Astrocyte (in vitro differentiated cells and primary cell): Measurements from ENCODE around the gene PHKA2. TPM values are rescaled to one million over a fixed set of nuclear protein-coding genes. Genes with fewer than 3 reads are reported as not detected.
A peak's percentile ranks its signal among the peaks of the same experiment; 100 is the strongest.

Experiments
- DNase-seq: peaks from one replicate; pipeline ENCODE4 v3.0.0-alpha.2; 2010; ENCODE audit warnings: low read depth
- FAIRE-seq: peaks from 2 replicates; lab custom pipeline; 2011; peaks lifted over from hg19 to GRCh38; lab: Jason Lieb, UNC
- H2AFZ ChIP-seq: 2 replicates; pipeline ENCODE4 v1.6.0; 2012; ENCODE audit warnings: low read depth, low read length, inconsistent platforms
- H3K27ac ChIP-seq: 2 replicates; pipeline ENCODE4 v1.5.1; 2011; ENCODE audit warnings: low read depth, low read length, inconsistent platforms
- H3K27me3 ChIP-seq: 2 replicates; pipeline ENCODE4 v1.6.0; 2011; ENCODE audit warnings: low read length, inconsistent platforms; ENCODE audit not compliant: insufficient read depth
- H3K36me3 ChIP-seq: 2 replicates; pipeline ENCODE4 v1.5.1; 2011; ENCODE audit warnings: low read length, inconsistent platforms; ENCODE audit not compliant: insufficient read depth
- H3K4me1 ChIP-seq: 2 replicates; pipeline ENCODE4 v1.5.1; 2011; ENCODE audit warnings: low read length, inconsistent platforms; ENCODE audit not compliant: insufficient read depth
- H3K4me2 ChIP-seq: 2 replicates; pipeline ENCODE4 v1.6.0; 2012; ENCODE audit warnings: low read length, inconsistent platforms
- H3K4me3 ChIP-seq: 2 replicates; pipeline ENCODE4 v1.5.1; 2011; ENCODE audit warnings: low read depth, mild to moderate bottlenecking, low read length, inconsistent platforms; ENCODE audit not compliant: insufficient read depth
- H3K79me2 ChIP-seq: 2 replicates; pipeline ENCODE4 v1.6.0; 2012; ENCODE audit warnings: mild to moderate bottlenecking, low read length, inconsistent platforms; ENCODE audit not compliant: insufficient read depth
- H3K9ac ChIP-seq: 2 replicates; pipeline ENCODE4 v1.6.0; 2012; ENCODE audit warnings: mild to moderate bottlenecking, low read length, inconsistent platforms
- H3K9me3 ChIP-seq: 2 replicates; pipeline ENCODE4 v1.5.1; 2012; ENCODE audit warnings: low read depth, mild to moderate bottlenecking, low read length, inconsistent platforms; ENCODE audit not compliant: insufficient read depth
- H4K20me1 ChIP-seq: 2 replicates; pipeline ENCODE4 v1.6.0; 2012; ENCODE audit warnings: low read length, inconsistent platforms; ENCODE audit not compliant: insufficient read depth
- H3K27ac Mint-ChIP-seq: one replicate; pipeline ENCODE4 v1.8.0; 2021; ENCODE audit warnings: mild to moderate bottlenecking, mixed read lengths; ENCODE audit not compliant: unreplicated experiment
- H3K27me3 Mint-ChIP-seq: one replicate; pipeline ENCODE4 v1.8.0; 2021; ENCODE audit warnings: low read depth, mixed read lengths; ENCODE audit not compliant: unreplicated experiment
- H3K36me3 Mint-ChIP-seq: one replicate; pipeline ENCODE4 v1.8.0; 2021; ENCODE audit warnings: low read depth, mixed read lengths; ENCODE audit not compliant: unreplicated experiment
- H3K4me1 Mint-ChIP-seq: one replicate; pipeline ENCODE4 v1.8.0; 2021; ENCODE audit warnings: low read depth, mixed read lengths; ENCODE audit not compliant: unreplicated experiment
- H3K4me3 Mint-ChIP-seq: one replicate; pipeline ENCODE4 v1.8.0; 2021; ENCODE audit warnings: mild to moderate bottlenecking, moderate library complexity, mixed read lengths; ENCODE audit not compliant: unreplicated experiment
- H3K9me3 Mint-ChIP-seq: one replicate; pipeline ENCODE4 v1.8.0; 2021; ENCODE audit warnings: mild to moderate bottlenecking, mixed read lengths; ENCODE audit not compliant: unreplicated experiment
- EZH2 ChIP-seq: IDR thresholded peaks from 2 replicates; pipeline ENCODE4 v1.6.1; 2012; ENCODE audit warnings: mild to moderate bottlenecking, low read length, inconsistent platforms; ENCODE audit not compliant: insufficient read depth
- total RNA-seq: library from RNA; stranded (reverse); gene quantifications from 2 replicates; pipeline ENCODE4 v1.2.1, GENCODE V29; 2021
- TF ChIP-seq, protein P1 (sequence below): IDR thresholded peaks from 2 replicates; pipeline ENCODE4 v1.5.1; 2011; ENCODE audit warnings: low read depth, mild to moderate bottlenecking, inconsistent platforms, low read length, moderate library complexity; ENCODE audit not compliant: insufficient read depth

PHKA2 gene
- total RNA-seq, 1 donor from 2014 or later, result 12.4 TPM

DNA sequence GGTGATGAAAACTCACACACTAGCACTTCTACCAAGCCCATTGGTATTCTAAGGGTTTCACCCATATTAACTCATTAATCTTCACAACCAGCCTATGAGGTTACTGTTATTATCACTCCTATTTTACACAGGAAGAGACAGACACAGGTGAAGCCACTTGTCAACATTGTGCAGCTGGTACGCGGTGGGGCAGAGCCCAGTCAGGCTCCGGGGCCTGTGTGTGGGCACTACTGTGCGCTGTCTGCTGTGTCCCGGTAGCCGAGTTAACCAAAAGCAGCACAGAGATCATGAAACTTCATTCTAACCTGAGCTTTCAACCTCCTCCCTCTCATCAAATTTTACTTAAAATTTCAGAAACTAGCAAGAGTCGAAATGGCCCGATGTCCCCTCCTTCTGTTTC is 111.3 kb downstream of the PHKA2 start:
- Histone ChIP-seq H3K79me2 (no peaks in the 10 kb centered on the region), H3K4me1 (peaks cover 9% of the 10 kb centered on the region), H3K9me3 (no peaks in the 10 kb centered on the region), H3K27ac (peak overlapping the region; percentile 17), H2AFZ (no peak overlapping the region), H4K20me1 (no peaks in the 10 kb centered on the region), H3K4me2 (peak overlapping the region; percentile 77), H3K4me3 (no peak overlapping the region), H3K36me3 (no peaks in the 10 kb centered on the region), H3K27me3 (no peaks in the 10 kb centered on the region), H3K9ac (peak overlapping the region; percentile 52)
- H3K4me1 Mint-ChIP-seq, result peaks cover 3% of the 10 kb centered on the region
- H3K4me3 Mint-ChIP-seq, result no peak overlapping the region
- DNase-seq, result no peak
- H3K36me3 Mint-ChIP-seq, result no peaks in the 10 kb centered on the region
- FAIRE-seq, result no peak
- no peaks in the 10 kb centered on the region for H3K9me3 Mint-ChIP-seq
- no peak for TF ChIP-seq EZH2
- TF ChIP-seq, protein P1, sequence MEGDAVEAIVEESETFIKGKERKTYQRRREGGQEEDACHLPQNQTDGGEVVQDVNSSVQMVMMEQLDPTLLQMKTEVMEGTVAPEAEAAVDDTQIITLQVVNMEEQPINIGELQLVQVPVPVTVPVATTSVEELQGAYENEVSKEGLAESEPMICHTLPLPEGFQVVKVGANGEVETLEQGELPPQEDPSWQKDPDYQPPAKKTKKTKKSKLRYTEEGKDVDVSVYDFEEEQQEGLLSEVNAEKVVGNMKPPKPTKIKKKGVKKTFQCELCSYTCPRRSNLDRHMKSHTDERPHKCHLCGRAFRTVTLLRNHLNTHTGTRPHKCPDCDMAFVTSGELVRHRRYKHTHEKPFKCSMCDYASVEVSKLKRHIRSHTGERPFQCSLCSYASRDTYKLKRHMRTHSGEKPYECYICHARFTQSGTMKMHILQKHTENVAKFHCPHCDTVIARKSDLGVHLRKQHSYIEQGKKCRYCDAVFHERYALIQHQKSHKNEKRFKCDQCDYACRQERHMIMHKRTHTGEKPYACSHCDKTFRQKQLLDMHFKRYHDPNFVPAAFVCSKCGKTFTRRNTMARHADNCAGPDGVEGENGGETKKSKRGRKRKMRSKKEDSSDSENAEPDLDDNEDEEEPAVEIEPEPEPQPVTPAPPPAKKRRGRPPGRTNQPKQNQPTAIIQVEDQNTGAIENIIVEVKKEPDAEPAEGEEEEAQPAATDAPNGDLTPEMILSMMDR, result no peak
- H3K27me3 Mint-ChIP-seq, result peaks cover 2% of the 10 kb centered on the region
- peak overlapping the region; percentile 47 for H3K27ac Mint-ChIP-seq

DNA sequence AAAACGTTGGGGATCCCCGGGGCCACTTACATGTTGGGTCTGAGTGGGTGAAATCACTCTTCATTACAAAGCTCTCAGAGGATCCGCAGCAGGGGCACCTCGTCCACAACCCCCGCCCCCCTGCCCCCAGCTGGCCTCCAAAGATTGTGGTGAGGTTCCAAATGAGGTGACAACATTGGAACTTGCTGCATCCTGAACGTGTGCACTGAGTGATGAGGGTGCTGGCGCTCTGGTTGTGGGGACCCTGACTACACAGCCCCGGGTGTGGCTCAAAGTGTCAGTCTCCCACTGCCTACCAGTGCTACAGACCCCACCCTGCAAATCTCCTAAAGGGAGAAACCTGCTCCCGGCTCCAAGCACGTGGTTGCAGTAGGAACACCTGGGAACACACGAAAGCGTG is 111.9 kb downstream of the PHKA2 start:
- peaks cover 2% of the 10 kb centered on the region for H3K27me3 Mint-ChIP-seq
- Histone ChIP-seq H3K4me3 (no peak overlapping the region), H3K9me3 (no peaks in the 10 kb centered on the region), H3K79me2 (no peaks in the 10 kb centered on the region), H3K27ac (no peak overlapping the region), H3K4me1 (peaks cover 9% of the 10 kb centered on the region), H3K27me3 (no peaks in the 10 kb centered on the region), H3K36me3 (no peaks in the 10 kb centered on the region), H3K9ac (no peak overlapping the region), H2AFZ (no peak overlapping the region), H4K20me1 (no peaks in the 10 kb centered on the region), H3K4me2 (no peak overlapping the region)
- DNase-seq (no peak), FAIRE-seq (no peak)
- no peaks in the 10 kb centered on the region for H3K36me3 Mint-ChIP-seq
- no peaks in the 10 kb centered on the region for H3K9me3 Mint-ChIP-seq
- TF ChIP-seq EZH2, result no peak
- TF ChIP-seq, protein P1, result no peak
- no peak overlapping the region for H3K4me3 Mint-ChIP-seq
- H3K4me1 Mint-ChIP-seq, result peaks cover 3% of the 10 kb centered on the region
- no peak overlapping the region for H3K27ac Mint-ChIP-seq

DNA sequence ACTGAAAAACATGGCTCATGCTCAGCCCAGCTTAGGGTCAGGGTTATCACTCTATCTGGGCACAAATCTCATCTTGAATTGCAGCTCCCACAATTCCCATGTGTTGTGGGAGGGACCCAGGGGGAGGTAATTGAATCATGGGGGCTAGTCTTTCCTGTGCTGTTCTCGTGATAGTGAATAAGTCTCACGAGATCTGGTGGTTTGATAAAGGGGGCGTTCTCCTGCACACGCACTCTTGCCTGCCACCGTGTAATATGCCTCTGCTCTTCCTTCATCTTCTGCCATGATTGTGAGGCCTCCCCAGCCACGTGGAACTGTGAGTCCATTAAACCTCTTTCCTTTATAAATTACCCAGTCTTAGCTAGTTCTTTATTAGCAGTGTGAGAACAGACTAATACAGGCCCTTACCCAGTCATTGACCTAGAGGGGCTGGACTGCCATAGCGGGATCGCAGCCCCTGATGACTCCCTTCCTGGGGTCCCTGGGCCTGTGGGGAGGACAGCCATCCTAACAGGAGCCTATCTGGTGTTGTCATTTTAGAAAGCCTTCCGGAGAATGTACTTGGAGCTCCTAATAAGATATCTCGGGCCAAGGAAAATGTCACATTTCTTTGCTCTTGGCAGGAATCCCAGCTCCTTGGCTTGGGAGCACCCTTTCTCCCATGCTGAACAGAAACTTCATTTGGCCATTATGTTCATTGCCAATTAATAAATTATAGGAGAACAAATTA is 112.6 kb downstream of the PHKA2 start:
- FAIRE-seq (no peak), DNase-seq (peak; percentile 7)
- no peak overlapping the region for H3K4me3 Mint-ChIP-seq
- H3K27ac ChIP-seq, result no peak overlapping the region
- H3K27me3 ChIP-seq, result no peaks in the 10 kb centered on the region
- H3K79me2 ChIP-seq, result no peaks in the 10 kb centered on the region
- H4K20me1 ChIP-seq, result no peaks in the 10 kb centered on the region
- H3K4me3 ChIP-seq, result no peak overlapping the region
- H3K4me1 ChIP-seq, result peaks cover 9% of the 10 kb centered on the region
- no peaks in the 10 kb centered on the region for H3K9me3 ChIP-seq
- peaks cover 2% of the 10 kb centered on the region for H3K27me3 Mint-ChIP-seq
- H3K27ac Mint-ChIP-seq, result no peak overlapping the region
- no peaks in the 10 kb centered on the region for H3K9me3 Mint-ChIP-seq
- H3K4me2 ChIP-seq, result no peak overlapping the region
- H2AFZ ChIP-seq, result no peak overlapping the region
- no peak overlapping the region for H3K9ac ChIP-seq
- TF ChIP-seq, protein P1, result no peak
- no peak for TF ChIP-seq EZH2
- H3K4me1 Mint-ChIP-seq, result peaks cover 3% of the 10 kb centered on the region
- no peaks in the 10 kb centered on the region for H3K36me3 Mint-ChIP-seq
- H3K36me3 ChIP-seq, result no peaks in the 10 kb centered on the region
